GM19395 (cell line): Measurements from ENCODE around the gene OR51S1.
"Not testable (repeated sequence)": the region's sequence is repeated elsewhere in the genome, so short reads cannot be mapped to it uniquely, and the experiment has no call there.

ENCODE experiments used
- ATAC-seq: cut with Tn5 transposase; IDR thresholded peaks from one replicate; pipeline ENCODE4 v1.9.1; 2021; ENCODE audit warnings: mild to moderate bottlenecking, moderate library complexity; ENCODE audit not compliant: unreplicated experiment

The OR51S1 gene

GRCh38 chr11:4848908-4849532 lies at the start of gene OR51S1:
Gene OR51S1 (minus strand): TSS chr11:4849208. CDS start chr11:4849208, 0 bp downstream.
- ATAC-seq, result no peak

- no peak for ATAC-seq
Observed at GRCh38 chr11:4891996-4892640, 43.1 kb upstream of the OR51S1 start.

GRCh38 chr11:4890279-4890678 lies 41.3 kb upstream of the OR51S1 start:
- ATAC-seq, result no peak

GRCh38 chr11:4887591-4887990 lies 38.6 kb upstream of the OR51S1 start:
- ATAC-seq, result no peak

- ATAC-seq, result no peak
Observed at GRCh38 chr11:4886186-4886585, 37.2 kb upstream of the OR51S1 start.

GRCh38 chr11:4884361-4884760 lies 35.4 kb upstream of the OR51S1 start:
- no peak for ATAC-seq

- no peak for ATAC-seq
Observed at GRCh38 chr11:4882543-4882942, 33.5 kb upstream of the OR51S1 start.

GRCh38 chr11:4881860-4882500 lies 33.0 kb upstream of the OR51S1 start, which contains the start of gene OR51T1:
Gene OR51T1 (plus strand): TSS chr11:4881900. CDS start chr11:4881900, 0 bp downstream.
- no peak for ATAC-seq

- no peak for ATAC-seq
Observed at GRCh38 chr11:4881188-4881587, 32.2 kb upstream of the OR51S1 start.

GRCh38 chr11:4865855-4866254 lies 16.8 kb upstream of the OR51S1 start:
- ATAC-seq, result no peak

GRCh38 chr11:4863876-4864275 lies 14.9 kb upstream of the OR51S1 start:
- ATAC-seq, result no peak

GRCh38 chr11:4862447-4863236 lies 13.6 kb upstream of the OR51S1 start:
- no peak for ATAC-seq

- not testable (repeated sequence) for ATAC-seq
Observed at GRCh38 chr11:4854286-4854685, 5.3 kb upstream of the OR51S1 start.

- ATAC-seq, result no peak
Observed at GRCh38 chr11:4851033-4851432, 2.0 kb upstream of the OR51S1 start.

GRCh38 chr11:4839851-4840549 lies 9.0 kb downstream of the OR51S1 start:
- no peak for ATAC-seq

- ATAC-seq, result no peak
Observed at GRCh38 chr11:4830909-4831308, 18.1 kb downstream of the OR51S1 start.

GRCh38 chr11:4830346-4830745 lies 18.7 kb downstream of the OR51S1 start:
- ATAC-seq, result no peak

GRCh38 chr11:4826425-4826824 lies 22.6 kb downstream of the OR51S1 start:
- ATAC-seq, result no peak

GRCh38 chr11:4825132-4825531 lies 23.9 kb downstream of the OR51S1 start:
- no peak for ATAC-seq

- ATAC-seq, result no peak
Observed at GRCh38 chr11:4821021-4821420, 28.0 kb downstream of the OR51S1 start, which contains the start of gene OR51F2. Gene OR51F2 (plus strand): TSS chr11:4821321. CDS start chr11:4821422, 101 bp downstream.

GRCh38 chr11:4809246-4809645 lies 39.8 kb downstream of the OR51S1 start:
- no peak for ATAC-seq
